ENCODE results near the gene WDR87. TPM values are rescaled to one million over a fixed set of nuclear protein-coding genes. Genes with fewer than 3 reads are reported as not detected.

WDR87 gene
- total RNA-seq, 1 experiment from 2014 or later = not detected

DNA sequence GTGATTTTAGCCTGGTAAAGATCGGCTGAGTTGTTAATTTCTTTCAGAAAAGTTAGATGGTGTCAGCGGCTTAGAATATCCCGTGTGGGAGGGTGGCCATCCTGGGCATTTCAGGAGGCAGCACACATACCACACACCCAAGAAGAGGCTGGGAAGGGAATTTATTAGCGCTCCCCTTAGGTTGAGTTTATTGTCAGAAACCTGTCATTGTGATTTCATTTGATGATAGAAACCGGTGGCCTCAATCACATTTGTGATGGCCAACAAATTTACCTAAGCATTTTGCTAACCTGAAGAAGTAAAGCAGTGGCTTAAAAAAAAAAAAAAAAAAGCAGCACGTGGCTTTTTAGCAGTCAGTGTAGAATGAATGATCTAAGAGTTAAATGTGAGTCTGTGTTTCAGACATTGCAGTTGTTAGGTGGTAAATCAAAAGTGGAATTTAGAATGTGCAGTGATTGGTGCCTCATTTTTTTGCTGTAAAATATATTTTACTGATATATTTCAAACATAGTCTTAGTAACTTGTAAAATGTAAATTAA lies 3.3 kb upstream of the WDR87 start:
- H2AFZ ChIP-seq (ENCODE audit: low read depth, low read length, poor library complexity, severe bottlenecking) = no peak overlapping the region
- H3K4me2 ChIP-seq (ENCODE audit: low read length) = no peak overlapping the region
- H3K9ac ChIP-seq (ENCODE audit: low read length) = no peak overlapping the region
- peaks cover 7 to 24% of the 10 kb centered on the region in 2 experiments; a peak in 3 of 4 replicates for H3K4me1 ChIP-seq (ENCODE audit: control insufficient read depth in 1 of 2, insufficient read depth in 2 of 2, low read length in 2 of 2)
- ATAC-seq (no peak), DNase-seq (ENCODE audit: low read depth, low spot score) (no peak)
- H3K9me2 ChIP-seq (ENCODE audit: insufficient read depth) = no peaks in the 10 kb centered on the region
- 0 out of 2 replicates have a peak, but pooled peaks cover 4% of the 10 kb centered on the region for H4K20me1 ChIP-seq (ENCODE audit: insufficient read depth)
- H3K4me3 ChIP-seq (replicated peaks in 1 of 2; ENCODE audit: low read depth in 1 of 2, low read length in 2 of 2) = no peak overlapping the region
- ChIA-PET CTCF (no interaction called here), RAD21 (ENCODE audit: low non-redundant PET in 1 of 2, low total read pairs in 2 of 2, uncharacterized antibody in 2 of 2, unreplicated experiment in 2 of 2) (no interaction called here), POLR2A (no interaction called here)
- intact Hi-C loops (cut with micrococcal nuclease) = no loop called here
- H3K27me3 ChIP-seq (ENCODE audit: insufficient read depth, low read length) = no peaks in the 10 kb centered on the region
- no TSS peak for BruUV-seq (replicated peaks)
- no peaks in the 10 kb centered on the region for H3K9me3 ChIP-seq (ENCODE audit: control insufficient read depth in 1 of 2, insufficient read depth in 1 of 2, low read depth in 1 of 2, low read length in 2 of 2)
- no peaks in the 10 kb centered on the region for H3K36me3 ChIP-seq (ENCODE audit: control insufficient read depth in 1 of 2, insufficient read depth in 2 of 2, low read length in 2 of 2)
- TF ChIP-seq, protein P1, sequence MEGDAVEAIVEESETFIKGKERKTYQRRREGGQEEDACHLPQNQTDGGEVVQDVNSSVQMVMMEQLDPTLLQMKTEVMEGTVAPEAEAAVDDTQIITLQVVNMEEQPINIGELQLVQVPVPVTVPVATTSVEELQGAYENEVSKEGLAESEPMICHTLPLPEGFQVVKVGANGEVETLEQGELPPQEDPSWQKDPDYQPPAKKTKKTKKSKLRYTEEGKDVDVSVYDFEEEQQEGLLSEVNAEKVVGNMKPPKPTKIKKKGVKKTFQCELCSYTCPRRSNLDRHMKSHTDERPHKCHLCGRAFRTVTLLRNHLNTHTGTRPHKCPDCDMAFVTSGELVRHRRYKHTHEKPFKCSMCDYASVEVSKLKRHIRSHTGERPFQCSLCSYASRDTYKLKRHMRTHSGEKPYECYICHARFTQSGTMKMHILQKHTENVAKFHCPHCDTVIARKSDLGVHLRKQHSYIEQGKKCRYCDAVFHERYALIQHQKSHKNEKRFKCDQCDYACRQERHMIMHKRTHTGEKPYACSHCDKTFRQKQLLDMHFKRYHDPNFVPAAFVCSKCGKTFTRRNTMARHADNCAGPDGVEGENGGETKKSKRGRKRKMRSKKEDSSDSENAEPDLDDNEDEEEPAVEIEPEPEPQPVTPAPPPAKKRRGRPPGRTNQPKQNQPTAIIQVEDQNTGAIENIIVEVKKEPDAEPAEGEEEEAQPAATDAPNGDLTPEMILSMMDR (IDR thresholded peaks at IDR 0.05 in 2 of 3, conservative IDR thresholded peaks at IDR 0.05 in 1 of 3; ENCODE audit: borderline replicate concordance in 1 of 3, insufficient read depth in 1 of 3, low read depth in 2 of 3, low read length in 2 of 3) = no peak
- TF ChIP-seq, protein P2, sequence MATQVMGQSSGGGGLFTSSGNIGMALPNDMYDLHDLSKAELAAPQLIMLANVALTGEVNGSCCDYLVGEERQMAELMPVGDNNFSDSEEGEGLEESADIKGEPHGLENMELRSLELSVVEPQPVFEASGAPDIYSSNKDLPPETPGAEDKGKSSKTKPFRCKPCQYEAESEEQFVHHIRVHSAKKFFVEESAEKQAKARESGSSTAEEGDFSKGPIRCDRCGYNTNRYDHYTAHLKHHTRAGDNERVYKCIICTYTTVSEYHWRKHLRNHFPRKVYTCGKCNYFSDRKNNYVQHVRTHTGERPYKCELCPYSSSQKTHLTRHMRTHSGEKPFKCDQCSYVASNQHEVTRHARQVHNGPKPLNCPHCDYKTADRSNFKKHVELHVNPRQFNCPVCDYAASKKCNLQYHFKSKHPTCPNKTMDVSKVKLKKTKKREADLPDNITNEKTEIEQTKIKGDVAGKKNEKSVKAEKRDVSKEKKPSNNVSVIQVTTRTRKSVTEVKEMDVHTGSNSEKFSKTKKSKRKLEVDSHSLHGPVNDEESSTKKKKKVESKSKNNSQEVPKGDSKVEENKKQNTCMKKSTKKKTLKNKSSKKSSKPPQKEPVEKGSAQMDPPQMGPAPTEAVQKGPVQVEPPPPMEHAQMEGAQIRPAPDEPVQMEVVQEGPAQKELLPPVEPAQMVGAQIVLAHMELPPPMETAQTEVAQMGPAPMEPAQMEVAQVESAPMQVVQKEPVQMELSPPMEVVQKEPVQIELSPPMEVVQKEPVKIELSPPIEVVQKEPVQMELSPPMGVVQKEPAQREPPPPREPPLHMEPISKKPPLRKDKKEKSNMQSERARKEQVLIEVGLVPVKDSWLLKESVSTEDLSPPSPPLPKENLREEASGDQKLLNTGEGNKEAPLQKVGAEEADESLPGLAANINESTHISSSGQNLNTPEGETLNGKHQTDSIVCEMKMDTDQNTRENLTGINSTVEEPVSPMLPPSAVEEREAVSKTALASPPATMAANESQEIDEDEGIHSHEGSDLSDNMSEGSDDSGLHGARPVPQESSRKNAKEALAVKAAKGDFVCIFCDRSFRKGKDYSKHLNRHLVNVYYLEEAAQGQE (IDR thresholded peaks at IDR 0.05; ENCODE audit: low read depth) = no peak
- TF ChIP-seq EZH2 (IDR thresholded peaks at IDR 0.05) (no peak), CEBPB (IDR thresholded peaks at IDR 0.05; ENCODE audit: low read depth) (no peak), POLR2A (IDR thresholded peaks at IDR 0.05; ENCODE audit: borderline replicate concordance, extremely low read depth, insufficient read depth, insufficient read length) (no peak), RAD21 (IDR thresholded peaks at IDR 0.05; ENCODE audit: low read depth) (no peak), TCF7L2 (IDR thresholded peaks at IDR 0.05; ENCODE audit: borderline replicate concordance, extremely low read depth, insufficient read depth, insufficient read length) (no peak), EGR1 (IDR thresholded peaks at IDR 0.05; ENCODE audit: low read depth) (no peak), SIN3A (IDR thresholded peaks at IDR 0.05; ENCODE audit: low read depth) (no peak), SP1 (IDR thresholded peaks at IDR 0.05; ENCODE audit: low read depth) (no peak), YY1 (IDR thresholded peaks at IDR 0.05; ENCODE audit: extremely low read depth, insufficient replicate concordance, low read depth, low read length) (no peak), FOSL1 (IDR thresholded peaks at IDR 0.05; ENCODE audit: low read depth) (no peak), ZNF274 (IDR thresholded peaks at IDR 0.05; ENCODE audit: low read depth, low read length) (no peak), ZFX (IDR thresholded peaks at IDR 0.05) (no peak)
- TF ChIP-seq, protein P3, sequence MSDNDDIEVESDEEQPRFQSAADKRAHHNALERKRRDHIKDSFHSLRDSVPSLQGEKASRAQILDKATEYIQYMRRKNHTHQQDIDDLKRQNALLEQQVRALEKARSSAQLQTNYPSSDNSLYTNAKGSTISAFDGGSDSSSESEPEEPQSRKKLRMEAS (IDR thresholded peaks at IDR 0.05) = no peak
- TF ChIP-seq, protein P4, sequence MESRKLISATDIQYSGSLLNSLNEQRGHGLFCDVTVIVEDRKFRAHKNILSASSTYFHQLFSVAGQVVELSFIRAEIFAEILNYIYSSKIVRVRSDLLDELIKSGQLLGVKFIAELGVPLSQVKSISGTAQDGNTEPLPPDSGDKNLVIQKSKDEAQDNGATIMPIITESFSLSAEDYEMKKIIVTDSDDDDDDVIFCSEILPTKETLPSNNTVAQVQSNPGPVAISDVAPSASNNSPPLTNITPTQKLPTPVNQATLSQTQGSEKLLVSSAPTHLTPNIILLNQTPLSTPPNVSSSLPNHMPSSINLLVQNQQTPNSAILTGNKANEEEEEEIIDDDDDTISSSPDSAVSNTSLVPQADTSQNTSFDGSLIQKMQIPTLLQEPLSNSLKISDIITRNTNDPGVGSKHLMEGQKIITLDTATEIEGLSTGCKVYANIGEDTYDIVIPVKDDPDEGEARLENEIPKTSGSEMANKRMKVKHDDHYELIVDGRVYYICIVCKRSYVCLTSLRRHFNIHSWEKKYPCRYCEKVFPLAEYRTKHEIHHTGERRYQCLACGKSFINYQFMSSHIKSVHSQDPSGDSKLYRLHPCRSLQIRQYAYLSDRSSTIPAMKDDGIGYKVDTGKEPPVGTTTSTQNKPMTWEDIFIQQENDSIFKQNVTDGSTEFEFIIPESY (IDR thresholded peaks at IDR 0.05; ENCODE audit: extremely low read depth, insufficient replicate concordance, low read length) = no peak
- H3K79me2 ChIP-seq (ENCODE audit: insufficient read depth, low read length) = peaks cover 69% of the 10 kb centered on the region
- no peak overlapping the region for H3K27ac ChIP-seq (ENCODE audit: low read depth, low read length)

Data from HCT116 (cell line).